MG63 (cell line): ENCODE data around the gene JCAD. TPM values are rescaled to one million over a fixed set of nuclear protein-coding genes. Genes with fewer than 3 reads are reported as not detected.
"Not testable (repeated sequence)": the region's sequence is repeated elsewhere in the genome, so short reads cannot be mapped to it uniquely, and the experiment has no call there.

Experiments
- DNase-seq: peaks from one replicate; pipeline ENCODE4 v3.0.0-alpha.2; 2020
- H3K27me3 ChIP-seq: fragments of 250-450 bp; sonication (Bioruptor Pico); 2 replicates; pipeline ENCODE4 v1.5.1; 2020; ENCODE audit warnings: mild to moderate bottlenecking, moderate library complexity
- H3K36me3 ChIP-seq: fragments of 250-450 bp; sonication (Bioruptor Pico); 2 replicates; pipeline ENCODE4 v1.5.1; 2020; ENCODE audit warnings: mild to moderate bottlenecking, moderate library complexity
- H3K4me3 ChIP-seq: fragments of 250-450 bp; sonication (Bioruptor Pico); 2 replicates; pipeline ENCODE4 v1.5.1; 2020; ENCODE audit warnings: mild to moderate bottlenecking, moderate library complexity
- H3K9me3 ChIP-seq: fragments of 250-450 bp; sonication (Bioruptor Pico); 2 replicates; pipeline ENCODE4 v1.5.1; 2020; ENCODE audit warnings: mild to moderate bottlenecking, moderate library complexity
- total RNA-seq: library from RNA; depleted of rRNA; stranded (reverse); fragments of >200 nt; shearing (Covaris generic); gene quantifications from 2 replicates; pipeline ENCODE4 v1.2.3, GENCODE V29; 2014; ENCODE audit warnings: low replicate concordance

JCAD gene
- total RNA-seq, 1 experiment from 2014 or later = 5.8 TPM

DNA sequence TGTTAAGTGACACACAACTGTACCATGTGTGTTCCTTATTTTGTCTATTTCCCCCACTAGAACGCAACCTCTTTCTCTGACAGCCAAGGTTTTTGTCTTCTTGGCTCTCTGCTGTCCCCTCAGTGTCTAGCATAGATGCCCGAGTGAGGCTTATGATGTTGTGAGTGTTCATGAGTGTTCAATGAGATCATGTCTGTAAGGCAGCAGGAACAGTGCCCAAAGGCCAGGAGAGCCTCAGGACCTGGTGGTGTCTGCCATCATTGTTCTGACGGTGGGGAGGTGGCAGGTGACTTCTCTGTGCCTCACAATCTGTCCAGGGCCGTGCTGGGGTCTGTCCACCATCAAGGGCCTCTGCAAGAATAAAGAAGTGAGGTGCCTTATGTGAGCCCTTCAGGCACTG is 66.5 kb downstream of the JCAD start:
- H3K4me3 ChIP-seq = no peak overlapping the region
- no peak for DNase-seq
- no peaks in the 10 kb centered on the region for H3K36me3 ChIP-seq
- no peaks in the 10 kb centered on the region for H3K27me3 ChIP-seq
- no peaks in the 10 kb centered on the region for H3K9me3 ChIP-seq

DNA sequence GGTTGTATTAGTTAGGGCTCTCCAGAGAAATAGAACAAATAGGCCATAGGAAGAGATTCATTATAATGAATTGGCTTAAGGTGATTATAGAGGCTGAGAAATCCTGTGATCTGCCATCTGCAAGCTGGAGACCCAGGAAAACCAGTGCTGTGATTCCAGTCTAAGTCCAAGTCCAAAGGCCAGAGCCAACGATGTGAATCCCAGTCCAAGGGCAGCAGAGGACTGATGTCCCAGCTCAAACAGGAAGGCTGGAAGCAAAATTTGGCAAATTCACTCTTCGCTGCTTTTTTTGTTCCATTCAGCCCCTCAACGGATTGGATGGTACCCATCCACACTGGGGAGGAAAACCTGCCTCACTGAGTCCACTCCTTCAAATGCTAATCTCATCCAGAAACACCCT is 68.0 kb downstream of the JCAD start:
- no peaks in the 10 kb centered on the region for H3K9me3 ChIP-seq
- H3K36me3 ChIP-seq = no peaks in the 10 kb centered on the region
- no peak overlapping the region for H3K4me3 ChIP-seq
- no peak for DNase-seq
- no peaks in the 10 kb centered on the region for H3K27me3 ChIP-seq

DNA sequence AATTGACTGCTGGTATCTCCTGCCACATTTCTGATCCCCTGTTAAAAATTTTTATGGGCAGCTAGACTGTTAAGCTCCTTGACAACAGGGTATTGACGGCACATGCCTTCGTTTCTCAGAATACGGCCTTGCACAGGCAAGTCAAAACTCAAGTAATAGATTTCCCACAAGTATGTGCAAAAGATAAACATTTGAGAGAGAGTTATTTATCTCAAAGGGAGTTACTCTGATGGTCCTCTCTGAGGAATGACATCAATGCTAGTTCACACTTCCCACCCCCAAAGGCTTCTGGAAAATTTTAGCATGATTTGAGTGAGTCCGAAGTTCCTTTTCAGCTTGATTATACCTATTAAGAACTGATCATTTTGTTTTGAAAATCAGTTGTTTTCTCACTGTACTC is 71.9 kb downstream of the JCAD start:
- no peak for DNase-seq
- Histone ChIP-seq H3K9me3 (peaks cover 10% of the 10 kb centered on the region), H3K27me3 (no peaks in the 10 kb centered on the region), H3K4me3 (no peak overlapping the region), H3K36me3 (no peaks in the 10 kb centered on the region)

DNA sequence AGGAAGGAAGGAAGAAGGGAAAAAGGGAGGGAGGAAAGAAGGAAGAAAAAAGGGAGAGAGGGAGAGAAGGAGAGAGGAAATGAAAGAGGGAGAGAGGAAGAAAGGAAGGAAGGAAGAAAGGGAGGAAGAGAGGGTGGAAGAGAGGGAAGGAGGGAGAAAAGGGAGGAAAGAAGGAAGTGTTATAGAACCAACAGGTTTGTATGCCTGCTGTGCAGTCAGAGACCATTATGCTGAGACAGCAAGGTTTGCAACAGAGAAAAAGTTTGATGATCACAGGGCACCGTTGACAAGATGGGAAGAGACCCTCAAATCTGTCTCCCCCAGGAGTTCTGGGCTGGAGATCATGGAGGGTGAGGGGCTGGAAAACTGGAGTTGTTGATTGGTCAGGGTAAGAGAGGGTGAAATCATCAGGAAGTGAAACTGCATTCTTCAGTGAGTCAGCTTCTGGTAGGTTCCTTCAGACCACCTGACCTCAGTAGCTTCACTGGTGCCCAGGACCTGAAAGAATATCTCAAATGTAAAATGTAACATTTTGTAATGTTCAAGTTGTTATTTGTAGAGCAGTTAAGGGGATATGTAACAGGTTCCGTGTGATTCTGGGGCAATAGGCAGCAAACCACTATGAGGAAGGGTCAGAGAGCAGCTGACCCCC is 76.3 kb downstream of the JCAD start:
- no peak for DNase-seq
- Histone ChIP-seq H3K4me3 (no peak overlapping the region), H3K36me3 (no peaks in the 10 kb centered on the region), H3K27me3 (no peaks in the 10 kb centered on the region), H3K9me3 (peaks cover 18% of the 10 kb centered on the region)

DNA sequence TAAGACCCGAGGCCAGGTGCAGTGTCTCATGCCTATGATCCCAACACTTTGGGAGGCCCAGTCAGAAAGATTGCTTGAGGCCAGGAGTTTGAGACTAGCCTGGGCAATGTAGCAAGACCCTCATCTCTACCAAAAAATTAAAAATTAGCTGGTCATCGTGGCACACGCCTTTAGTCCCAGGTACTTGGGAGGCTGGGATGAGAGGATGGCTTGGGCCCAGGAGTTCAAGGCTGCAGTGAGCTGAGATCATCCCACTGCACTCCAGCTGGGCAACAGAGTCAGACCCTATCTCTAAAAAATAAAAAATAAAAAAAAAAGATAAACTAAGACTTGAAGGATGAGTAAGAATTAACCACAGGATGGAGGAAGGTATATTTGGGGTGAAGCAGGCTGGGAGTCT is 77.9 kb downstream of the JCAD start:
- peaks cover 18% of the 10 kb centered on the region for H3K9me3 ChIP-seq
- no peaks in the 10 kb centered on the region for H3K36me3 ChIP-seq
- H3K27me3 ChIP-seq = no peaks in the 10 kb centered on the region
- H3K4me3 ChIP-seq = no peak overlapping the region
- no peak for DNase-seq

DNA sequence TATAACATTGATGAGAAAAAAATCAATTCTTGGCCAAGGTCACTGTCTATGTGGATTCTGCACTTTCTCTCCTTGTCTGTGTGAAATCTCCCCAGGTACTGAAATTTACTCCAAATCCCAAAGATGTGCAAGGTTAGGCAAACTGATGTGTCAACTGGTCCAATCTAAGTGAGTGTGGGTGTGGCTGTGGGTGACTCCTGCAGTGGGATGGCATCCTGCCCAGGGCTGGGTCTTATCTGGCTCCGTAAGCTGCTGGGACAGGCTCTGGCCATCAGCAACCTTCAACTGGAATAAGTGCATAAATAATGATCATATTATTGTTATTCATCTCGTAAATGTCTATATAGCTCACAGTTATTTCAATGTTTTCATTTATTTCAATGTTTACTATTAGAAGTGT is 79.3 kb downstream of the JCAD start:
- peaks cover 18% of the 10 kb centered on the region for H3K9me3 ChIP-seq
- no peak overlapping the region for H3K4me3 ChIP-seq
- no peaks in the 10 kb centered on the region for H3K36me3 ChIP-seq
- peak; percentile 39 for DNase-seq
- H3K27me3 ChIP-seq = no peaks in the 10 kb centered on the region

DNA sequence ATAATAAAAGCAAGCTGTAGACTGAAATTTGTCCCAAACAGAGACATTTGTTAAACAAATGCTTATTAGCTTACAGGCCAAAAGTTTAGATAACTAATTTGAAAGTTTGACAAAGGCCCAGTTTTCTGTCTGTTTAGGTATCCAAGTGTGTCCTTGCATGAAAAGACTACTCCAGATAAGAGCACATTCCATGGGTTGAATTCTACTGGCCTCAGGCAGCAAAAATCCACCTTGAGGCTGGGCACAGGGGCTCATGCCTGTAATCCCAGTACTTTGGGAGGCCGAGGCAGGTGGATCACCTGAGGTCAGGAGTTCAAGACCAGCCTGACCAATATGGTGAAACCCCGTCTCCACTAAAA is 80.0 kb downstream of the JCAD start:
- not testable (repeated sequence) for H3K4me3 ChIP-seq, DNase-seq, H3K36me3 ChIP-seq, H3K27me3 ChIP-seq
- H3K9me3 ChIP-seq = peaks cover 18% of the 10 kb centered on the region

DNA sequence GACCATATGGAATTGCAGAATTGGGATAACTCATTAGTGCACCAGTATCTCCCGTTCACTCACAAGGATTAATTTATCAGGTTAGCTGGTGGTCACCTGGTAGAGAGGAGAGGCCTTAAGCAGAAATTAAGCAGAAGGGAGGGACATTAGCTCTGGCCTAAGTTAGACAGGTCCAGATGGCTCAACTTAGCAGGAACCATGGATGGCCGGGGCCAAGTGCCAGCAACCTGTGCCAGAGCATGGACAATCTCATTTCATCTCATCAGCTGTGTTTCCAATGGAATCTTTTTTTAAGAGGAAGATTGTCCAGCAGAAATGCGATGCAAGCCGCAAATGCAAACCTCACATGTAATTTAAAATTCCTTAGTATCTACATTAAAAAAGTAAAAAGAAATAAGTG is 82.2 kb downstream of the JCAD start:
- Histone ChIP-seq H3K27me3 (no peaks in the 10 kb centered on the region), H3K4me3 (no peak overlapping the region), H3K9me3 (peaks cover 5% of the 10 kb centered on the region), H3K36me3 (no peaks in the 10 kb centered on the region)
- no peak for DNase-seq

DNA sequence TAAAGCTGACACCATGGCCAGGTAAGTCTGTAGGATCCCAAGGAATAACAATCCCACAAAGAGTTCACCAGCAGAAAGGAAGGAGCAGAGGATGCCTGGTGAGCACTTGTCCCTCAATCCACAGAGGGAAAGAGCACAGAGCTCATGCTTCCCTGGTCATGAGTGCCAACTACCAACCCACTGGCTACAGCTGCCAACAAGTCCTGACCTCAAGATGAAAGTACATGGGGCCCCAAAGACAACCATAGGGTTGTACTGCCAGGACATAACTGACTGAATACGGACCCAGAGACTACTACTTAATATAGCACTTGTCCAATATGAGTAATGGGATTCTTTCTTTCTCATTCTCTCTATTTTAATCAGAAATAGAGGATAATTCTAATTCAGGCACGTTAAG is 83.3 kb downstream of the JCAD start:
- Histone ChIP-seq H3K27me3 (no peaks in the 10 kb centered on the region), H3K4me3 (no peak overlapping the region), H3K36me3 (no peaks in the 10 kb centered on the region), H3K9me3 (no peaks in the 10 kb centered on the region; the same call in 1 of the 2 replicates)
- no peak for DNase-seq

DNA sequence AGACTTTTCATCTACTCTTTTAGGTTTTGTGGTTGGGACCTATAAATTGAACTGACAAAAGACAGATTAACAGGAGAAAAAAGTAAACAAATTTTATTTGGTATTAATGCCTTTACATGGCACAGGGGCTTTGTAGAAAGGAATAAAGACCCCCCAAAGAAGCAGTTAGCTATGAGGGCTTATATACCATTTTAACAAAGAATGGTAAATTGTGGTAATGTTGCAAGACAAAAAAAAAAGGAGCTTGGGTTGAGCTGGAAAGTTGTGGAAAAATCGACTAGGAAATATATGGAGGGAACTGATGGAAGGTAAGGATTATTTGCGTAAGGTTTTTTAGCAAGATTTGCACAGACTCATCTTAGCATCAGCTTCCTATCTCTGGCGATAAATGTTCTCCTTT is 84.6 kb downstream of the JCAD start:
- DNase-seq = no peak
- H3K9me3 ChIP-seq = no peaks in the 10 kb centered on the region
- no peaks in the 10 kb centered on the region for H3K36me3 ChIP-seq
- no peaks in the 10 kb centered on the region for H3K27me3 ChIP-seq
- no peak overlapping the region for H3K4me3 ChIP-seq

DNA sequence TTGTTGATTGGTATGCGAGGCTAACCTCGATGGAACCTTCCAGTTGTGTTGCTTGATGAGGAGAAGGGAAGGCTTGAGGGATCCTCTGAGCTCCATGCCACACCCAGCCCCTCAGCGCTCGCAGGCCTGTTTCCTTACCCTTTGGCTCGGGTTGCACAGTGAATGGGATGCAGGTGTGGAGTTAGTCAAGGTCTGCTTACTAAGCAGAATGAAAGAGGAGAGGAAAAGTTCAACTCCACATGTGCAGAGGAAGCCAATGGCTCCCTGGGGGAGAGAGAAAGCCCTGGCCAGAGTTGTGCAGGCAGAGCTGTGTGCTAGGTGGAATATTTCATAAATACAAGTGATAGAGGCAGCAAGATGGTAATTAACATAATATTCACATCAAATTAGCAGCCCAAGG is 85.5 kb downstream of the JCAD start:
- no peak for DNase-seq
- Histone ChIP-seq H3K36me3 (no peaks in the 10 kb centered on the region), H3K4me3 (no peak overlapping the region), H3K27me3 (no peaks in the 10 kb centered on the region), H3K9me3 (no peaks in the 10 kb centered on the region)

DNA sequence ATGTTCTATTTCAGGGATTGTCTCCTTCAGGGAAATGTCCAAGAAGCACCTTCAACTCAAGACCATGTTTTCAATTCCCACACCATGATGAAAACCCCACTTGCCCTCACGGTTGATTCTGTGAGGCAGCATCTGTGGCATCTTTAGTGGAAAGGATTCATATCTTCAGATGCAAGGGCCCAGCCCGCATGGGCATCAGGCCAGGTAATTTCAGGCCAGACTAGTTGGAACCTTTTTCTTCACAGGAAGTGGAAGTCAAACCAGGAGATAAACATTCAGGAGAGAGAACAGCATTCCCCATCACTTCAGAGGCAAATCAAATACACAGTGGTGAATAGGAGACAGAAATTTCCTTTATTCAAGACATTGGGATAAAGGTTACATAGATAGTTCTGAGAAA is 88.8 kb downstream of the JCAD start:
- peak; percentile 25 for DNase-seq
- Histone ChIP-seq H3K27me3 (no peaks in the 10 kb centered on the region), H3K4me3 (no peak overlapping the region), H3K36me3 (no peaks in the 10 kb centered on the region), H3K9me3 (no peaks in the 10 kb centered on the region)

DNA sequence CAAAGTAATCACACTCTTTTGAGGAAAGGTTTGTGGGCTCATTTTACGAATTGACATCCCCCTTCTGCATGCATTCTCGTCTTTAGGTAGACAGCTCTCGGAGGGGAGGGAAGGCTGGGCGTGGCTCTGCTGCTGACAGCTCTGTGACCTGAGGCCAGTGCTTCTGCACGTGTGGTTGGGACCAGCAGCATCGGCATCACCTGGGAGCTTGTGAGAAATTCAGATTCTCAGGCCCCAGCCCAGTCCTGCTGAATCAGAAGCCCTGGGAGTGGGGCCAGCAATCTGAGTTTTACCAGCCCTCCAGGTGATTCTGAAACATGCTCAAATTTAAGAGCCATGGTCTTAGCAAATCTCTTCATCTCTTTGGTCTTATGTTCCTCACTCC is 89.4 kb downstream of the JCAD start:
- Histone ChIP-seq H3K36me3 (no peaks in the 10 kb centered on the region), H3K4me3 (no peak overlapping the region), H3K9me3 (no peaks in the 10 kb centered on the region), H3K27me3 (no peaks in the 10 kb centered on the region)
- no peak for DNase-seq

DNA sequence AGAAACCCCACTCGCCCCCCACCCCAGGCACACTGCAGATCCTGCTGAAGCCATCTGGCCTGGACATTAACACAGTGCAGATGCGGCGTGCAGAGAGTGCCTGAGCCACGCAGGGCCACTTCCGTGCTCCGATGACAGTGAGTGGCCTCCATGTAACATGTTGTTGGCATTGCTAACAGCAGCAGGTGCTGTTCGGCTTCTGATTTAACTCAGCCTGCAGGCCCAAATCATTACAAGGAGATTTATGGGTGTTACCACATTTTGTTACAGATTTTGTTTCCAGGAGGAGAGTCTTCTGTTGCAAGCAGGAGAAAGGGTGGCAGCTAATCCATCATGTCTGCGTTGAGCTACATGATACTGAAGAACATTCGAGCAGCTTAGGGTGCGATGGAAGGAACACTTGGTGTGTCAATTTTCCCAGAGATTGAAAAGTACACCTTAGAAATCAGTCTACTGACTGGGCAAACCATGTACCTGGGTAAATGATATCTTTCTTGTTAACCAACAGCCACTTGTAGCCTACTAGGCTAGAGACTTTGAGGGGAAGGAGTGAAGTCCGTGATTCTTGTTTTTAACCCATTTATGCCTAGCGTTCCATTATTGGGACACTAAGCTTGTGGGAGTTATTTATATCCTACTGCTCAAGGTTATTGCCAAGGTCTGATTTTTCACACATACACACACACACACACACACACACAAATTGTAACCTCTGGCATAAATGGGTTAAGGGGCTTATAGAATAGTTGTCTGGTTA is 90.0 kb downstream of the JCAD start:
- Histone ChIP-seq H3K36me3 (no peaks in the 10 kb centered on the region), H3K9me3 (no peaks in the 10 kb centered on the region), H3K27me3 (no peaks in the 10 kb centered on the region), H3K4me3 (no peak overlapping the region)
- no peak for DNase-seq

DNA sequence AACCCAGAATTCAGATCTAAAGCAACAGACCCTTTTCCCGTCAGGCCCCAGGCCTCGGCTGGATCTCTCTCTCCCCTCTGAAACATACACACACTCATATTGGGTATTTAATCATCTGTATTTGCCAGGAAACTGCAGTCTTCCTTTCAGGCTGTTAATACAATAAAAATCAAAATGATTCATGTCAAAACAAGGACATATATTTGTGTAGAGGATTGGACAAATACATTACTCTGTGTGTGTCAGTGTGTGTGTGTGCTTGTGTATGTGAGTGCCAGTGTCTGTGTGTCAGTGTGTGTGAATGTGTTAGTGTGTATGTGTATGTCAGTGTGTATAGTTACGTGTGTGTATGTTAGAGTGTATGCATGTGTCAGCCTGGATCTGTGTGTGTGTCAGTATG is 90.8 kb downstream of the JCAD start:
- DNase-seq = no peak
- no peak overlapping the region for H3K4me3 ChIP-seq
- no peaks in the 10 kb centered on the region for H3K9me3 ChIP-seq
- no peaks in the 10 kb centered on the region for H3K27me3 ChIP-seq
- no peaks in the 10 kb centered on the region for H3K36me3 ChIP-seq

DNA sequence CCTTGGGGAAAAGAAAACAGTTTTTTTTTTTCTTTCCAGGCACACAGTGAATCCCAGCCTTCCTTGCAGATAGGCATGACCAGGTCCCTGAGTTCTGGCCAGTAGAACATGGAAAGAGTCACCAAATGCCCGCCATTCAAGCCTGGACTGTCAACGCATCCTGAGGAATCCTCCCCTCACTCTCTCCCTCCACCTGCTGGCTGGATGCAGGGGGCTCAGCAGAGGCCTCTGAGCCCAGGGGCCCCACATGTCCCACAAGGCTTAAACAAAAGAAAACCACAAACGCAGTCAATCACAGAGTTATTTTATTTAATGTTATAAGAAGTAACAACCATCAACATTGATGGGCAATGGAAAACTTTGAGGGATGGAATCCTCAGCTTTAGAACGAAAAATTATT is 93.1 kb downstream of the JCAD start:
- Histone ChIP-seq H3K4me3 (no peak overlapping the region), H3K27me3 (no peaks in the 10 kb centered on the region)
- no peak for DNase-seq

More for the DNA sequence above, 93.1 kb downstream of the JCAD start:
- no peaks in the 10 kb centered on the region for H3K36me3 ChIP-seq
- no peaks in the 10 kb centered on the region for H3K9me3 ChIP-seq
